DMS 273 (cell line): ENCODE results near the gene PXMP4.

Source experiments
- DNase-seq: peaks from one replicate; lab custom pipeline; 2025; ENCODE audit not compliant: unreplicated experiment; lab: John Stamatoyannopoulos, UW

The PXMP4 gene

DNA sequence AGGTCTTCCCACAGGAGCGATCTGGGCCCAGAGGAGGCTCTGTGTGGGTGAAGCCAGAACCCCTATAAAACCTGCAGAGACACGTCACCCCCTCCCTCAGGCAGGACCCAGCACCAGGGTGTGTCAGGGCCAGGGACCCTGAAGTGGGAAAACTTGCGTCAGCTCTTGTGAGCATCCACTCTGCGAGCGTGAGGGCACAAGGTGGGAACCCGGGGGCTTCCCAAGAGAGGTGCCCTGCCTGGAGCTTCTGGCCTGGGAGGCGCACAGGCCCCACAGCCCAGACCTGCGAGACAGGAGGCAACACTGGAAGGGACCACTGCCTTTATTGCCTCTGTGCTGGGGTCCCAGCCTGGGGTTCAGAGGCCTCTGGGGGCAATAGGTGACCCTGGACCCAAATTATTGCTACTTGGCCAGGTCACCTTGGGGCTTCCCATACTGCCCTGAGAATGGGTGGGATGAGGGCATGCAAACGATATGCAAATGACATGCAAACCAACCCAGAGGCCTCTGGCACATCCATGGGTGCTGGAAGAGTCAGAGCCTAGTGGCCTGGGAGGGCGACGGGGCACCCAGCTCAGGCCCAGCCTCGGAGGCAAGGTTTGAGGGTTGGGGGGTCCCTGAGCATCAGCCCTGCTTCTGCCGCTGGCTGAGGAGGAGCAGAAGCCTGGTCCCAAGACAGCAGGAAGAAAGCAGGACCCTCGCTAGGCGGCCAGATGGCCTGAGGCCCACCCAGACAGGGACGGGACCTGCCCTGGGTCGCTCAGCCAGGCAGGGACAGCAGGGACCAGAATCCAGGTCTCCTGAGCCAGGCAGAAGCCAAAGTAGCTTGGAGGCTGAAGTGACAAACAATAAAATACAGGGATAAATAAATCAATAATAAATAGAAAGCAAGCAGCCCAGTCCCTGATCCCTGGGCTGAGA is 63.1 kb downstream of the PXMP4 start:
- no peak for DNase-seq

DNA sequence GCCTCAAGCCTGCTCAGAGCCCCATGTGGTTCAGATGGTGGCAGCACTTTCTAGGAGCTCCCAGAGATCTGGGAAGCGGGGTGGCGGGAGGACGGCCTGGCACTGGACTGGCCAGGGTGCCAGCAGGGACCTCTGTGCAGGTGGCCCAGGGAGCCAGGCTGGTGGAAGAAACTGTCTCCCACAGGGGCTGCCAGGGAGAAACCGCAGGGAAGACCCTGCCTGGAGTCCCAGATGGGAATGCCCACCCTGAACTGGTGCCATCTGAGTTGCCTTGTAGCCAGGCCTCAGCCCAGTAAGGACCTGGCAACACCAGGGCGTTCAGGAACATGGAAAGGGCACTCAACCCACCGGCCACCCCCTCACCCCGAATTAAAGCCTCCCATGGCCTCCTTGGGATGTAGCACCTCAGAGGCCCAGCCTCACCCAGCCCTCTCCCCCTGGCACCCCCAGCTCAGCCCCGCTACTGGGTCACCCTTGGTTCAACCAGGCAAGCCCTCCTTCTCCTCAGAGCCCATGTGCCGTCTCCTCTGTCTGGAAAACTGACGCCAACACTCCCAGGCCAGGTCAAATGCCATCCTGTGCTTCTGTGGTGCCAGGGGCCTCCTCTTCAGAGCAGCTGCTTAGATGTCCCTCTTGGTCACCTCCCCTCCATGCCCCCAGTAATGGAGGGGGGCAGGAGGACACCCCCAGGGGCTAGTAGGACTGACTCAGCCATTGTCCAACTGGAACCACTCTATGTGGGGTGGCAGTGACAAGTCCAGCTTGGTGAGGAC is 63.9 kb downstream of the PXMP4 start:
- DNase-seq, result no peak

DNA sequence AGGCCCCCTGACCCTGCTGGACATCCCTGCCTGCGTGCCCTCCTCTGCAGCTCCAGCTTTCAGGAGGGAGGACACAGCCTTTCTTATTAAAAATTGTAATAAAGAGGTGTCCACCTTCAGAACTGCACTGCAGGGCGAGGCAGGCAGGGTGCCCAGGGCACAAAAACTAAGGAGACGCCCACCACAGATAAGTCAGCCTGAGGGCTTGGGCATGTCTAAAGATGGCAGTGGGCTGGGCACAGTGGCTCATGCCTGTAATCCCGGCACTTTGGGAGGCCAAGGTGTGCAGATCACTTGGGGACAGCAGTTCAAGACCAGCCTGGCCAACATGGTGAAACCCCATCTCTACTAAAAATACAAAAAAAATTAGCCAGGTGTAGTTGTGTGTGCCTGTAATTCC is 64.9 kb downstream of the PXMP4 start:
- no peak for DNase-seq

DNA sequence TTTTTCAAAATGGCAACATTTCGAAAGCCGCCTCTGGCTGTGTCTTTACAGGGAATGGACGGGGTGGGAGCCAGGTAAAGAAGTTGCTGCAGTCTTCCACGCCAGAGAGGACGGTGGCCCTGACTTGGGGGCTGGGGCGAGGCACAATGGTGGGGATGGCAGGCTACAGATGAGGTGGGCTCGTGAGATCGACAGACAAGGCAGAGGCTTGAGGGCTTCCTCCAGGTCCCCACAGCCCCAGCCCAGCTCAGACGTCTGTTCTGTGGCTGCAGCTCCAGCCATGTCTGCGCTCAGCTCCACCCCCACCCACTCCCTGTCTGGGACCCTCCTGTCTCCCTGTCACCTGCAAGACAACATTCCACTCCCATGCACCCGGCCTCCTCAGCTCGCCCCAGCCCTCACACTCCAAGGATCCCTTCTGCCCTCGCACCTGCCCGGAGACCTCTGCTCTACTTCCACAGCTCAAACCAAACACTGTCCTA is 65.4 kb downstream of the PXMP4 start:
- no peak for DNase-seq

DNA sequence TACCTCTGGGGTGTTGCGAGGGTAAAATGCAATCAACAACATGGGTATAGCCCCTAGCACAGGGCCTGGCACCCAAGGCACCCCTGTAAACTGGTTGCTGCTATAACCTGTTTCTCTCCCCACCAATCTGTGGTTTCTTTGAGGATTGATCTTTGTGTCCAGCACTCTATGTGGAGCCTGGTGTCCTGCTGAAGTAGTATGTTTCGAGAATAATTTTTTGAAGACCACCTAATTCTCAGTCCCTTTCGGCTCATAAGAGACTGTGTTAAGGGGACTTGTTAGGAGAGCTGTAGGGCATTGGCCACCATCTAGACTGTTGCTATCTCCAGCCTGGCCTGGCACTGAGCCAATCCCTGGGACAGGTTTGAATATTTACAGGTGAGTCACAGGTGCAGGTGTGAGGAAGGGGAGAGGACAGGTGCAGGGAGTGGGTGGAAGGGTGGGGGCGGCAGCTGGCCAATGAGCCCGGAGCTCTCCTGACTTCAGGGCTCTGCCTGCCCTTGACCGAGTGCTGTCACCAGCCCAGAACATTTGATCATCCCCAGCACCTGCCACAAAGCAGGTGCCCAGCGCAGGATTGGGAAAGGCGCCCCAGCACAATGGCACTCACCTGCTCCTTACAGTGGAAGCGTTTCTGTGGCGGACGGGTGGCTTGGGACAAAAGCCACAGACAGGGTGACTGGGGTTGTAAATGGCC is 66.1 kb downstream of the PXMP4 start:
- peak; percentile 45 for DNase-seq

DNA sequence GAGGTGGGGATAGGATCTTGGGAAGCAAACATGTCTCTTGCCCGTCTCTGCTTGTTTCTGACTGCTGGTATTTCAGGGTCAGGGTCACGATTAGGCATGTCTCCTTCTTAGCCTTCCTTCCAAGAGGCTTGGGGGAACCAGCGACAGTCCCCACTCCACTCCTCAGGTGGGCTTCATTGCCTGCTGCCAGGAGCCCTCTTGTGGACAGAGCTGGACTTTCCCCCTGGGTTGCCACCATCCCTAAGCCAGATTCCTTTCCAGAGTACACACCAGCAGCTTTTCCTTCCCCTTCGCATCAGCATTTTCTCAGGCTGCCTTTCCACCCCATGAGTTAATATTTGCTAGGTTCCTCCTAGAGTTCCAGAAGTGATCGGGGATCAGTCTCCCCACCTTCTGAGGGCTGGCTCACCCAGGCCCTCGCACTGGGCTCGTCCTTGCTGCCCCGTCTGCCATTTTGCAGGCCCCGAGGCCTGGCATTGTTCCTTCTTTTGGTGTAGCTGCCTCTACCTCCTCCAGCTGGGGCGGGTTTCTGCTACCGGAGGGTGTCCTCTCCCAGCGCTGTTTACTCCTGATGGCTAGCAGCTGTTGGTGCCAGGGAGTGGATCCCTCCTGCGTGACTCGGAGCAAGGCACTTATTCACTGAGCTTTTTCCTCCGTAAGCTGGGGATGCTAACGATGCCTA is 66.8 kb downstream of the PXMP4 start:
- peak; percentile 84 for DNase-seq
